NCI-H2171 treated with DMSO at 0.1 percent for 48 hours (cell line): Measurements from ENCODE around the gene INPP4B.
"Not testable (repeated sequence)": the region's sequence is repeated elsewhere in the genome, so short reads cannot be mapped to it uniquely, and the experiment has no call there.

ENCODE experiments used
- DNase-seq: peaks from one replicate; lab custom pipeline; 2025; lab: John Stamatoyannopoulos, UW

INPP4B gene

DNA sequence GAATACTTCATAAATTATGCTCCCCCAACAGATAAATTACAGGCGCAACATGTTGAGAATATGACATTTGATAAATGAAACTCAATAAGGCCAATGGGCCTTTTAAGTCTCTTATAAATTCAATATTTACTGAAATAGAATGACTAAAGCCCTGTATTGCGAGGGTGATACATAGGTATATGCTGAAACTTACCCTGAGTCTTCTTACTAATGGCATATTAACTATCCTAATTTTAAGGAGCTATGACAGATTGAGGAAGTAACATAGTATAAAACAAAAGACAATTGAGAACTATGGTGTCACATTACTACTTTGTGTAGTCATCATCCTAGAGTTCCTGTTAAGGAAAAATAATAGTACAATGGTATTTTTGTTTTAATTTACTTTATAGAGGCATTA is 769.1 kb downstream of the INPP4B start:
- DNase-seq, result no peak

DNA sequence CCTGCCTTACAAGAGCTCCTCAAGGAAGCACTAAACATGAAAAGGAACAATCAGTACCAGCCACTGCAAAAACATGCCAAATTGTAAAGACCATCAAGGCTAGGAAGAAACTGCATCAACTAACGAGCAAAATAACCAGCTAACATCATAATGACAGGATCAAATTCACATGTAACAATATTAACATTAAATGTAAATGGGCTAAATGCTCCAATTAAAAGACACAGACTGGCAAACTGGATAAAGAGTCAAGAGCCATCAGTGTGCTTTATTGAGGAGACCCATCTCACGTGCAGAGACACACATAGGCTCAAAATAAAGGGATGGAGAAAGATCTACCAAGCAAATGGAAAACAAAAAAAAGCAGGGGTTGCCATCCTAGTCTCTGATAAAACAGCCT is 777.8 kb downstream of the INPP4B start:
- DNase-seq, result not testable (repeated sequence)

DNA sequence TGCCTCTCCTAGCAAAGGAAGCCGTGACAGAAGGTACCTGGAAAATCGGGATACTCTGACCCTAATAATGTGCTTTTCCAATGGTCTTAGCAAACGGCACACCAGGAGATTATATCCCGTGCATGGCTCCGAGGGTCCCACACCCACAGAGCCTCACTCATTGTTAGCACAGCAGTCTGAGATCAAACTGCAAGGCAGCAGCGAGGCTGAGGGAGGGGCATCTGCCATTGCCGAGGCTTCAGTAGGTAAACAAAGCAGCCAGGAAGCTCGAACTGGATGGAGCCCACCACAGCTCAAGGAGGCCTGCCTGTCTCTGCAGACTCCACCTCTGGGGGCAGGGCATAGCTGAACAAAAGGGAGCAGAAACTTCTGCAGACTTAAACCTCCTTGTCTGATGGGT is 779.5 kb downstream of the INPP4B start:
- not testable (repeated sequence) for DNase-seq

DNA sequence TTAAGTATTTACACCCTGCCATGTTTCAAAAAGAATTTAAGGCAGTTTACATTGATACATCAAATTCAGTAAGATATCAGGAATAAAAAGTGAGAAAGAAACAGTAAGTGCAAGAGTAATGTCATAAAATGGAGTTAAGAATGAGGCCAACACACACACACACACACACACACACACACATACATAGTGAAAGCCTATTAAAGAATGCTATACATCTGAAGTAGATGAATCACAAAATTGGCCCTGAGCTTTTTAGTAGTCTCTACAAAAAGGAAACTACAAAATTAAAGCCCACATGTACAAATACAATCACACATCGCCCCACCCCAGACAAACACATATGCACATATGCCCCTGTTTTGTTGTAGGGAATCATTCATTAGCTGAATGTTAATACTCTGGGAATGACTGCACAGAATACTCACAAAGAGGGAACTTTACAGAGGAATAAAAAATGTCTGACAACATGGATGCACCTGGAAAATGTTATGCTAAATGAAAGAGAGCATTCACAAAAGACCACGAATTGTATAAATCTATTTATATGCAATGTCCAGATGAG is 780.9 kb downstream of the INPP4B start:
- DNase-seq, result no peak

DNA sequence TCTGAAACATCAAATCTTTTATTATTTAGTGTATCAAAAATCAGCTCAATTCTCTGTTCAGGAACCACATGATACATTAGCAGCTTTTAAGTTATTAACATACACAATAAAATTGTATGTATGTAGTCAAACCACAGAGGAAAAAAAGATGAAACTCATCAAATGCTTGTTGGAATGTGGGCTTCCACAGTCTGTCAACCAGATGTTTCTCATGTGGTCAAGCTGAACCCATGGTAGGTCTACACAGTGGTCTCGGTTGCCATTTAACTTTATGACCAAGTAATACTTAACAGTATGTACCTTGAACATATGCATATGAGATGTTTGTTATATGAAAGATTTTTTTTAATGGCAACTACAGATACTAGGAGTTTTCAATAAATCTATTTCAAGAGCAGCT is 781.9 kb downstream of the INPP4B start:
- no peak for DNase-seq

DNA sequence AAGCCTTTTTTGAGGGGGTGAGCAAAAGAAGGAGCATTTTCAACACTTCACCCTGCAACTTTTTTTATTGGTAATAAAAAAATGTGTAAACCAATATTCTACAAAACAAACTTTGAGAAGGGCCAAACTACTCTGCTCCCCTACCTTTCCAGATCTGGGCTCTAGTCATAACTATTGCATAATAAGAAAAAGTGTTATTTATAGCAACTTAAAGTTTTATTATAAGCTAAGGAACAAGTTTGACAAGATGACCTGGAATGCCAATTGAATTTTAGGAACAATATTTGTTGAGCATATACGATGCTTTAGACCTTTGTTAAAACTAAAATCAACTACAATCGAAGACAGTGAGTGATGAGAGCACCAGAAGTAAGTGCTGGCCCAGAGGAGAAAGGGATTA is 800.1 kb downstream of the INPP4B start:
- no peak for DNase-seq

DNA sequence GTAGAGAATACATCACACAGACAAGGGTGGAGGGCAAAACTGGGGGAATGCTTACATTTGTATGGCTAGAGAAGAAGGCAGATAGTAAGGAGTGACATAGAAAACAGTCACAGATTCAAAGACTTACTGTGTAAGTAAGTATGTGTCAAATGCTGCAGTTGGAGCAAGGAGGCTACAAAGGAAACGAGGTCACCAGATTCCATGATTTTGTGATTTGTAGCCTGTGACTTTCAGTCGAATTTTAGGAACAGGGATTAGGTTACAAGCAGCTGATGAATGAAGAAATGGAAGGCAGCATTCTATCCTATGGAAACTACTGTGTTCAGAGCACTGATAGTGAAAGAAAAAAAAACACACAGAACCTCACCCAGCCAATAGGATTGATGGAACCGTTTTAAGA is 801.8 kb downstream of the INPP4B start:
- DNase-seq, result no peak

DNA sequence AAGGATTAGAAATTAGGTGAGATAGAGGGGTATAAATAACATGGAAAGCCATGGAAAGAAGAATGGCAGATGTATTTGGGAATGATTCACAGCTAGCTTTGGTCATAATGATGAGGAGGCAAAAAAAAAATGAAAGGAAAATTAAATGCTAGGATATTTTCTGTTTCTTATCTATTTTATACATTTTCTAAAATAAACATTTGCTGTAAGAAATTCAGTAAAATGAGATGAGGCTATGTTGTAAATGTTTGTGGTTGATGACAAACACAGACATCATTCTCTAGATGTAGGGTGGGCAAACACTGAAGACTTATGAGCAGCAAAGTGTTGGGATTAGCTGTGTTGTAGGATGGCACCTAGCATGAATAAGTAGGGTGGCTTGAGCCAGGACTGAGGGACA is 802.6 kb downstream of the INPP4B start:
- no peak for DNase-seq

DNA sequence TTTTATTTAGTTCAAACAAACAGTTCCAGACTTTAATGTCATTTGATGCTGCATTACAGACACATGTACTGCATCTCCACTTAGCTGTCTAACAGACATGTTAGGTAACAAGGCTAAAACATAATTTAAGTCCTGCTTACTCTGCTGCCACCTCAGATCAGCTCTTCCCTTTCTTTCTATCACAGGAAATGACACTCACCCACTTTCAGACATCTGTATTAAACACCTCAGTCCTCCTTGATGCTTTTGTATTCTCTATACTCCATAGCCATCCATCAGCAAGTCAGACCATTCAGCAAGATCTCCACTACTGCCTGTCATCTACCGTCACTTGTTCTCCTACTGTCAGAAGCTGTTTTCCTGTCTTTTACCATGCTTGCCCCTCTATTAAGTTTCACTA is 804.3 kb downstream of the INPP4B start:
- DNase-seq, result no peak

DNA sequence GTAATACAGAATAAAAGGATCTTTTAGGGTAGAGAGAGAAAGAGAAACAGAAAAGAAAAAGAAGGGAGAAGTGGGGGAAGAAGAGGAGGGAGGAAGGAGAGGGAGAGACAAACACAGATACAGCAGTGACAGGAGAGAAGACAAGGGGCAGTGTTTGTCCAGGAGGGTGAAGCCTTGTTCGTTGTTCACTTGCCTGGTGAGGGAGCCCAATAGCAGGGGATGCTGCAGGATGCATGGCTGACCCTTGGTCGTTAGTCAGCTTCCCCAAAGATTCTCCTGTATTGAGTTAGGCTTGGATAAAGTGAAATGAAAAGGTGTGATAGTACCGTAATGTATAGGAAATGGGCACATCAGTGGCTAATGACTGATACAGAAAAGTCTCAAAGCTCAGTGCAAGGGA is 806.1 kb downstream of the INPP4B start:
- DNase-seq, result no peak

DNA sequence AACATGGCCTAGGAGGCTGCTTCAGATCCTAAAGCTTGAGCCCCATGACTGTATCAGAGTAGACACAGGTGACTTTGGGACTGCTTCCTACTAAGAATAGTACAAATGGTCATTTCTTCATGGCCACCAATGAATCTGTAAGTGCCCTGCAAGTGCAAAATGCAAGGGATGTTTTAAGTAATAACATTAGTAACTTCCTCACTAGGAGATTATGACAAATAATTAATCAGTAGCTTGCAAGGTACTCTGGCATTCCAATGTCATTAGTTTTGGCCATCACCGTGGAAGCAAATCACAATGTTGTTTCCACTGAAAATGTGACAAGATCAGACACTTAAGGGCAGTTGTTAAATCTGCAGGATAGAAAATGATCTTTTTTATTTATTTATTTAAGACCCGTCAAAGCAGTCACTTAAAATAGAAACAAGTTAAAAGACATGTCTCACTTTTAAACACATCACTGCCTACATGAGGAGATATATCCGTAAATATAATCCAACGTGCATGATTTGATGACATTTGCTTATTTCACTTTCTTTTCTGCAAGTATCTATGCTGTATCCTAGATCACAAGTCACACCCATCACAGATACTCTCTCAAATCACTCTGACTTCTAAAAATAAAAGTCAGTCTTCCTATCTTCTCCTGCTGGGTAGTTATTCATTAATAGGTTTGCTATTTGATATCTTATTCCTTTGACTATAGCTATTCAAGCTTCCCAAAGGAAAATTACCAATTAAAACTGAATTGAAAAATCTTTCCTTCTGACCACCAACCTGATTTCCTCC is 809.1 kb downstream of the INPP4B start:
- no peak for DNase-seq

DNA sequence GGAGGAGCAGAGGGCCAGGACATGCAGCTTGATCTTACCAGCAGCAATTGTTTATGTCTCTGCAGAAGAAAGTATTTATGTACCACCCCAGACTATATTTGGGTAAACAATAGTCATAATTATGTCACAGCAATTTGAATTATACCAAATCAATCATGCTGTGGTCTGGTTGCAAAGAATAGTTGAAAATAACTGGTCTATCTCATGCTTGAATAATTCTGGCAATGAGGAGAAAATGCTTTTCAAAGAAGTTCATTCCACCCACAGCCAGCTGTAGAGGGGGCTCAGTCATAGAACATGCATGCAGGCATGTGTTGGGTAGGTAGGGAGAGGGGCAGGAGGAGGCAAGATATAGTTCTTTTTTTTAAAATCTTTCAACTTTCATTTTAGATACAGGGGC is 810.5 kb downstream of the INPP4B start:
- DNase-seq, result no peak

DNA sequence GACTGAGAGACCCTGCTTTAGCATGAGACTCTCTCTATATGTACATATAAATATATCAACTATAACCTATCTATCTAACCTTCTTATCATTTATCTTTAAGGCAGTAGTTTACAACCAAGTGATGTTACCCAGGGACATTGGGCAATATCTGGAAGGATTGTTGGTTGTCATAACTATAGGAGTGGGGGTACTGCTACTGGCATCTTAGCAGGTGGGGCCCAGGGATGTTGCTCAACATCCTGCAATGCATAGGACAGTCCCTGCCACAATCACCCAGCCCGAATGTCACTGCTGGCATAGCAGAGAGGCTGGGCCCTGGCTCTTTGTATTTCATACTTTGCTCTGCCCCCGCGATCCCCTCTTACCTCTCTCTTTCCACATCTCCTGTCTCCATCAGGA is 812.0 kb downstream of the INPP4B start:
- no peak for DNase-seq

DNA sequence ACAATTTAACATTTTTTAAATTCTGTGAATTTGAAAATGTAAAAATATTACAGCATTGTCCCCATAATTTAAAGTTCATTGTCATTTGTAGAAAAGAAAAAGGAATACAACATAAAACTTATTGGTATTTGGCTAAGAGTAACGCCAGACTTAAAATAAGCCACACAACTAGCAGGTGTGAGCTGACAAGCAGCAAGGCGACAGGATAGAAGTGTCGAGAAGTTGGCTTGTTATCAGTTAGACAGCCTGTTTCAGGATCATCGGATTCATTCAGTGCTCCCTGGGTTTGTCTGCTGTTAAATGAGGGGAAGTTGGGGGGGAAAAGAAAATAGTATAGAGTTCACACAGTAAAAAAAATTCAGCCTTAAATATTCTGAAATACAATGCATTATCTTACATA is 816.1 kb downstream of the INPP4B start:
- no peak for DNase-seq

DNA sequence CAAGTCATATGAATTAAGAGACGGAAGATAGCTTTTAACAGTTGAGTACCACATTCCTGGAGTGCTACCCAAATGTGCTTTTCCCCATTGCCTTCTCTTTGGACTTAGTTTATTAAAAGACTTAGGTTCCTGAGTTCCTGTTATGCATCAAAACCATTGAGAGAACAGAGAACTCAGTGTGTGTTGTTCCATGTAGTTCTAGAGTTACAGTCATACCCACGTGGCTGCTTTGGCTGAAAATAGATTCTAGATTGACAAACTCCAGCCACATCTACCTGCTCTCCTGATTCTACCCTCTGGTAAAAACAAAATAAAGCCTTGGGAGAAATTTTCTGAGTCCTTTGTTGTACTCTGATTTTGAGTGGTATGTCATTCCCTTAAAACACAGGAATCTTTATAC is 824.3 kb downstream of the INPP4B start:
- no peak for DNase-seq

DNA sequence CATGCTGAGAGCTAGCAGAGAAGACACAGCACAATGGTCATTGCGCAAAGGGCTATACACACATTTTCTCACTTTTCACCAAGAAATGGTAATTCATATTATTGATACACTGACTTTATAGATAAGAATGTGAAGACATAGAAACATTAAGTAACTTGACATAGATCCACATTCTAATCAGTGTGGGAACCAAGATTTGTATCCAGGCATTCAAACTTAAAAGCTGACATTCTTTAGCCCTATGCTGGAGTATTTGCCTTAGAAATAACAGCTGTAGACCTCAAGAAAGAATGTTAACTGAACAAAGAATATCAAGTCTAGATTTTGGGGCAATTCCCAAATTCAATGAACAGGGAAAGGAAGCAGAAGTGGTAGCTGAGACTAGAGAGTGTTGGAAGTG is 824.9 kb downstream of the INPP4B start:
- DNase-seq, result no peak

DNA sequence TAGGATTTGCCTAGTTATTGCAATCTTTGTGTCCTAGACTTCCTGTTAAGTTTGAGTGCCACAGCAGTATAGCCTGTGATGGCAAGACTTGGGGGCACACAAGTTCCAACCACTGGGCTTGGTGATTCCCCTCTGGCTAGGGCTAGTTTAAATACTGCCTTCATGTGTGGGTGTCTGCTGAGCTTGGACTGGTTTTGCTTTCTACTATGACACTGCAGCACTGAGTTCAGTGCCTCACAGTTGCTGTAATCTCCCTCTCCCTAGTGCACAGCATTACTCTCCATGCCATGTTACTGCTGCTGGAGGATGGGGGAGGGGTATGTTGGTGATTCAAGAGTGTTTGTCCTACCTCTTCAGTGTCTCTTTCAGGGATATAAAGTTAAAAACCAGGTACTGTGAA is 830.1 kb downstream of the INPP4B start:
- no peak for DNase-seq

DNA sequence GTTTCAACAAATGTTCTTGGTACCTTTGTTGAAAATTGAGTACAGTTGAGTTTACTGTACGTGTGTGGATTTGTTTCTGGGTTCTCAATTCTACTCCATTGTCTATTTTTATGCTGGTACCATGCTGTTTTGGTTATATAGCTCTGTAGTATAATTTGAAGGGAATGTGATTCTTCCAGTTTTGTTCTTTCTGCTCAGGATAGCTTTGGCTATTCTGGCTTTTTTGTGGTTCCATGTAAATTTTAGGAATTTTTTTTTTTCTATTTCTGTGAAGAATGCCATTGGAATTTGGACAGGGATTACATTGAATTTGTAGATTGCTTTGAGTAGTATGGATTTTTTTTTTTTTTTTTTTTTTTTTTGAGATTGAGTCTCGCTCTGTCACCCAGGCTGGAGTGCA is 836.4 kb downstream of the INPP4B start:
- no peak for DNase-seq

DNA sequence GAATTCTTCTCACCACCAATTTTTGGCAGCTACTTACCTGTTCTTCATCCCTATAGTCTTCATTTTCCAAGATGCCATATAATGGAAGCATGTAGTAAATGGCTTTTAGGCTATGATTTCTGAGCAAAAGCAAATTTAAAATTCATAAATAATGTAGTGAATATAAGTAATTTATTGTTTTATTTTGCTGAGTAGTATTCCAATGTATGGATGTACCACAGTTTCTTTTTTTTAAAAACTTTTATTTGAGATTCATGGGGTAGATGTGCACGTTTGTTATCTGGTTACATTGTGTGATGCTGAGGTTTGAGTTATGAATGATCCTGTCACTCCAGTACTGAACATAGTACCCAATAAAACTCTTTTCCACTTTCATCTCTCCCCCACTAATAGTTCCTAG is 840.6 kb downstream of the INPP4B start:
- DNase-seq, result no peak

DNA sequence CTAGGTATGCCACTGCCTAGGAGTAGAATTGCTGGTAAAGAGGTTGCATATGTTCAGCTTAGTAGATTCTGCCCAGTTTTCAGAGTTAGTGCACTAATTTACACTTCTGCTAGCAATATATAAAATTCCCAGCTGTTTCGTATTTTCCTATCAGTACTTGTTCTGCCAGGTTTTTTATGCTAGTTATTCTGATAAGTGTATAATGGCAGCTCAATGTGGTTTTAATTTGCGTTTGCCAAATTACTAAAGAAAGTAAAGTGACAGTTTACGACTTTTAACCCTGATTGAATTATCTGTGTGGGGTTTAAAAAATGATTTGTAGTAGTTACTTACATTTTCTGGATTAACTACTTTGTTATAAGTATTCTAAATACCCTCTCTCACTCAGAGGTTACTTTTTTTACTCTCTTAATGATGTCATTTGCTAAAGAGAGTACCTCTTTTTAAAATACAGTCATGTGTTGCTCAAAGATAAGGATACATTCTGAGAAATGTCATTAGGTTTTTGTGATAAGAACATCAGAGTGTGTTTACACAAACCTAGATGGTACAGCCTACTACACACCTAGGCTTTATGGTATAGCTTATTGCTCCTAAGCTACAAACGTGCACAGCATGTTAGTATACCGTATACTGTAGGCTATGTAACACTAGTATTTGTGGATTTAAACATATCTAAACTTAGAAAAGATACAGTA is 846.5 kb downstream of the INPP4B start:
- no peak for DNase-seq

DNA sequence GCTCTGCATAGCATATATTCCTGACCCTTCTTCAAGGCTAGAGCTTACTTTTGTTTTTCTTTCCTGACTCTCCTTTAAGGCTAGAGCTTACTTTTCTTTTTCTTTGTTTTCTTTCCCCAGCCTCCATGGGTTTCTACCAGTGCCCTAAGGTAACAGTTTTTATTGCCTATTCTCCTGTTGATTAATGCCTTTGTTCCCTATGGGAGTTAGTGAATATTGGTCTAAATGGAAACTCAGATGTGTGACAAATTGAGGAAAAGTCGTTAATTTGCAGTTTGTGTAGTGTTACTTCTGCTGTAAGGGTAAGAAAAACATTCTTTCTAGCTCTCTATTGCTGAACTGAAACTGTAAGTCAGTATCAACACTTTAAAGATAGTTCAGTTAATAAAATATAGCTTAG is 851.0 kb downstream of the INPP4B start:
- DNase-seq, result no peak

DNA sequence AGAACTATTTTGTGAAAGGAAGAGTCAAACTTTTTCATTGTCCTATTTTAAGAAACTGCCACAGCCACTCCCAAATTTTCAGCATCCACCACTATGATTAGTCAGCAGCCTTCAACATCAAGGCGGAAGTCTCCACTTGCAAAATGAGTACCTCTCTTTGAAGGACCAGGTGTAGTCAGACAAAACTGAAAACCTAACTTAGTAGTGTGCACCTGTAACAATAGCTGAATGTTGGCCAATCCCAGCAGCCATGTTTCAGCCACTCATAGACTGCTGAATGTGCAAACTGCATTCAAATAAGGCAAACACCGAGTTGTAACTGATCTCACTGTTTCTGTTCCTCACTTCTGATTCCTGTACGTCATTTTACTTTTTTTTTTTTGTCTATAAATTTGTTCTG is 868.7 kb downstream of the INPP4B start:
- DNase-seq, result no peak
